Measurements from ENCODE around the gene ATP11A.

The ATP11A gene

DNA sequence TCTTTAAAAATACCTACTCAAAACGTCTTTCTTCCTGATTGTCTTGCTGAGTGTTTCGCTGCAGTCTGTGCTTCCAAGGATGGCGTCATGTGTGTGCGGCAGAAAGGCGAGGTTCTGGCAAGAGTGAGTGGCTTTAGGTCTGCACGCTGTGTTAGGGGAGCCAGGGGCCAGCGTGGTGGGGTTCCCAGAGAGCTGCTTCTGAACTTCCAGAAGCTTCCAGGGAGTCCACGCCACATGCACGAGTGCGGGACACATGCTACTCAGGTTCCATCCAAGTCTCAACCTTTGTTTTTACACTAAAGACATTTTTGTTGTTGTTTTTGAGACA, 67.9 kb downstream of the ATP11A start:
- Histone ChIP-seq H2AFZ (ENCODE audit: low read depth, low read length) (no peak overlapping the region), H3K79me2 (ENCODE audit: low read length) (peaks cover 19% of the 10 kb centered on the region), H3K27ac (ENCODE audit: low read length) (no peak overlapping the region), H3K4me2 (ENCODE audit: low read length) (no peak overlapping the region), H3K9ac (ENCODE audit: low read length) (no peak overlapping the region), H3K27me3 (ENCODE audit: low read depth, low read length) (no peaks in the 10 kb centered on the region), H4K20me1 (ENCODE audit: insufficient read depth, low read length) (peaks cover 47% of the 10 kb centered on the region), H3K4me1 (ENCODE audit: low read length) (no peaks in the 10 kb centered on the region), H3K4me3 (ENCODE audit: low read length) (no peak overlapping the region), H3K36me3 (replicated peaks; ENCODE audit: low read depth, low read length) (no peaks in the 10 kb centered on the region), H3K9me3 (ENCODE audit: insufficient read depth, low read length) (no peaks in the 10 kb centered on the region)
- no peak for TF ChIP-seq EZH2phosphoT487 (IDR thresholded peaks at IDR 0.05; ENCODE audit: low read depth)
- TF ChIP-seq, protein P1, sequence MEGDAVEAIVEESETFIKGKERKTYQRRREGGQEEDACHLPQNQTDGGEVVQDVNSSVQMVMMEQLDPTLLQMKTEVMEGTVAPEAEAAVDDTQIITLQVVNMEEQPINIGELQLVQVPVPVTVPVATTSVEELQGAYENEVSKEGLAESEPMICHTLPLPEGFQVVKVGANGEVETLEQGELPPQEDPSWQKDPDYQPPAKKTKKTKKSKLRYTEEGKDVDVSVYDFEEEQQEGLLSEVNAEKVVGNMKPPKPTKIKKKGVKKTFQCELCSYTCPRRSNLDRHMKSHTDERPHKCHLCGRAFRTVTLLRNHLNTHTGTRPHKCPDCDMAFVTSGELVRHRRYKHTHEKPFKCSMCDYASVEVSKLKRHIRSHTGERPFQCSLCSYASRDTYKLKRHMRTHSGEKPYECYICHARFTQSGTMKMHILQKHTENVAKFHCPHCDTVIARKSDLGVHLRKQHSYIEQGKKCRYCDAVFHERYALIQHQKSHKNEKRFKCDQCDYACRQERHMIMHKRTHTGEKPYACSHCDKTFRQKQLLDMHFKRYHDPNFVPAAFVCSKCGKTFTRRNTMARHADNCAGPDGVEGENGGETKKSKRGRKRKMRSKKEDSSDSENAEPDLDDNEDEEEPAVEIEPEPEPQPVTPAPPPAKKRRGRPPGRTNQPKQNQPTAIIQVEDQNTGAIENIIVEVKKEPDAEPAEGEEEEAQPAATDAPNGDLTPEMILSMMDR (IDR thresholded peaks at IDR 0.05; ENCODE audit: low read depth, low read length), result no peak

DNA sequence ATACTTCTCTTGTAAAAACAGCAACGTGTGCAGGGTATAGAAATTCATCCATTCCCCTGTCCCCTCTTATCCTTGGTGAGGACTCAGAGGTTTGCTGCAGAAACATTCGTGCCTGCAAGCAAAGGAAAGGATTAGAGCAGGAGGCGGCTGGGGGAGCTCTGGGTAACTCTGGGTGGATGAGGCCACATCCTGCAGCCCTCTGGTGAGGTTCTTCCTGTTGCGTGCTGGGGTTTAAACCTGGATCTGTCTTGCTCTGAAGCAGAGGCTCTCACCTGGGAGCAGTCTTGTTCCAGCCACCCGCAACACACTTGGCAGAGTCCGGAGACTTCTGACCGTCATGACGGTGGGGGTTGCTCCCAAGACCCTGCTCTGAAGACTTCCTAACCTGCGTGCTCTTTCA, 69.2 kb downstream of the ATP11A start:
- no peak overlapping the region for H3K4me2 ChIP-seq (ENCODE audit: low read length)
- no peaks in the 10 kb centered on the region for H3K27me3 ChIP-seq (ENCODE audit: low read depth, low read length)
- H3K9ac ChIP-seq (ENCODE audit: low read length), result no peak overlapping the region
- H3K79me2 ChIP-seq (ENCODE audit: low read length), result peaks cover 12% of the 10 kb centered on the region
- H3K9me3 ChIP-seq (ENCODE audit: insufficient read depth, low read length), result no peaks in the 10 kb centered on the region
- H3K4me3 ChIP-seq (ENCODE audit: low read length), result no peak overlapping the region
- no peaks in the 10 kb centered on the region for H3K4me1 ChIP-seq (ENCODE audit: low read length)
- no peak overlapping the region for H3K27ac ChIP-seq (ENCODE audit: low read length)
- no peaks in the 10 kb centered on the region for H3K36me3 ChIP-seq (replicated peaks; ENCODE audit: low read depth, low read length)
- peaks cover 48% of the 10 kb centered on the region for H4K20me1 ChIP-seq (ENCODE audit: insufficient read depth, low read length)
- H2AFZ ChIP-seq (ENCODE audit: low read depth, low read length), result no peak overlapping the region
- TF ChIP-seq, protein P1 (IDR thresholded peaks at IDR 0.05; ENCODE audit: low read depth, low read length), result no peak
- TF ChIP-seq EZH2phosphoT487 (IDR thresholded peaks at IDR 0.05; ENCODE audit: low read depth), result no peak

GRCh38 chr13:112759827-112760226, 70.0 kb downstream of the ATP11A start:
- no peaks in the 10 kb centered on the region for H3K27me3 ChIP-seq (ENCODE audit: low read depth, low read length)
- no peaks in the 10 kb centered on the region for H3K4me1 ChIP-seq (ENCODE audit: low read length)
- TF ChIP-seq, protein P1 (IDR thresholded peaks at IDR 0.05; ENCODE audit: low read depth, low read length), result no peak
- no peak for TF ChIP-seq EZH2phosphoT487 (IDR thresholded peaks at IDR 0.05; ENCODE audit: low read depth)
- H3K9me3 ChIP-seq (ENCODE audit: insufficient read depth, low read length), result no peaks in the 10 kb centered on the region
- peaks cover 48% of the 10 kb centered on the region for H4K20me1 ChIP-seq (ENCODE audit: insufficient read depth, low read length)
- no peak overlapping the region for H3K27ac ChIP-seq (ENCODE audit: low read length)
- H3K4me3 ChIP-seq (ENCODE audit: low read length), result no peak overlapping the region
- no peak overlapping the region for H2AFZ ChIP-seq (ENCODE audit: low read depth, low read length)
- H3K79me2 ChIP-seq (ENCODE audit: low read length), result peaks cover 12% of the 10 kb centered on the region
- no peak overlapping the region for H3K9ac ChIP-seq (ENCODE audit: low read length)
- H3K4me2 ChIP-seq (ENCODE audit: low read length), result no peak overlapping the region
- no peaks in the 10 kb centered on the region for H3K36me3 ChIP-seq (replicated peaks; ENCODE audit: low read depth, low read length)

DNA sequence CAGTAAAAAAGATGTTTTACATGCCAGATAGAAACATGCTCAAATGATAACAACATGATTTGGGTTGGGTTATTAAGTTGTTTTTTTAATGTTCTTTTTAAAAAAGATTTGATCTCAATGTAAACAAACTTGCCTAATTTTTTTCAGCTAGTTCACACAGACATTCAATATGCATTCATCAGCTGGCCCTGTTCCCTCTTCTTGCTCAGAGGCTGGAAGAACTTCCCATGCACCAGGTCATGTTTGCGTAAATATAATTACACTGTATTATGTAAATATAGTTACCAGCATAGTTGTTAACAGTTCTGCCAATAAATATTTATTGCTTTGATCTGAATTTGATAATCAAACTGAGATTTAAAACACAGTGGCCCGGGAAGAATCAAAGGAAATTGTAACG, 70.6 kb downstream of the ATP11A start:
- Histone ChIP-seq H3K4me2 (ENCODE audit: low read length) (no peak overlapping the region), H3K79me2 (ENCODE audit: low read length) (peaks cover 12% of the 10 kb centered on the region), H3K27me3 (ENCODE audit: low read depth, low read length) (no peaks in the 10 kb centered on the region), H3K27ac (ENCODE audit: low read length) (no peak overlapping the region), H3K9ac (ENCODE audit: low read length) (no peak overlapping the region), H4K20me1 (ENCODE audit: insufficient read depth, low read length) (peaks cover 53% of the 10 kb centered on the region), H2AFZ (ENCODE audit: low read depth, low read length) (no peak overlapping the region), H3K4me3 (ENCODE audit: low read length) (no peak overlapping the region), H3K4me1 (ENCODE audit: low read length) (no peaks in the 10 kb centered on the region), H3K9me3 (ENCODE audit: insufficient read depth, low read length) (no peaks in the 10 kb centered on the region), H3K36me3 (replicated peaks; ENCODE audit: low read depth, low read length) (no peaks in the 10 kb centered on the region)
- no peak for TF ChIP-seq EZH2phosphoT487 (IDR thresholded peaks at IDR 0.05; ENCODE audit: low read depth)
- TF ChIP-seq, protein P1 (IDR thresholded peaks at IDR 0.05; ENCODE audit: low read depth, low read length), result no peak
